ENCODE results near the gene HAAO. TPM values are rescaled to one million over a fixed set of nuclear protein-coding genes. Genes with fewer than 3 reads are reported as not detected.

HAAO gene
- total RNA-seq, 3 donors from 2014 or later, result 4.4 to 6.2 (median 5.9) TPM

GRCh38 chr2:42797281-42797680 lies 4.9 kb upstream of the HAAO start:
- Histone ChIP-seq H3K4me1 (peaks cover 0 to 4% of the 10 kb centered on the region in 2 donors), H3K9me3 (no peaks in the 10 kb centered on the region), H3K36me3 (no peaks in the 10 kb centered on the region), H3K27me3 (no peaks in the 10 kb centered on the region), H3K4me3 (no peak overlapping the region), H3K27ac (no peak overlapping the region)
- no peak for DNase-seq (ENCODE audit: low spot score in 2 of 2)
- intact Hi-C loops (cut with DNase I; ENCODE audit: low total_unique reads), result no loop called here
- no peak for TF ChIP-seq POLR2A (IDR thresholded peaks at IDR 0.05)
- TF ChIP-seq CTCF (IDR thresholded peaks at IDR 0.05), result no peak
- no peak for TF ChIP-seq POLR2AphosphoS5 (IDR thresholded peaks at IDR 0.05)

- H3K4me3 ChIP-seq, result no peak overlapping the region
- intact Hi-C loops (cut with DNase I; ENCODE audit: low total_unique reads), result no loop called here
- H3K27ac ChIP-seq, result peak overlapping the region in 1 of 2 donors; percentile 18
- no peaks in the 10 kb centered on the region for H3K36me3 ChIP-seq
- H3K9me3 ChIP-seq, result no peaks in the 10 kb centered on the region
- no peak for DNase-seq (ENCODE audit: low spot score in 2 of 2)
- H3K4me1 ChIP-seq, result peaks cover under 1 to 4% of the 10 kb centered on the region in 2 donors
- TF ChIP-seq POLR2A (IDR thresholded peaks at IDR 0.05), result no peak
- no peak for TF ChIP-seq CTCF (IDR thresholded peaks at IDR 0.05)
- no peak for TF ChIP-seq POLR2AphosphoS5 (IDR thresholded peaks at IDR 0.05)
- no peaks in the 10 kb centered on the region for H3K27me3 ChIP-seq
Observed at GRCh38 chr2:42796427-42797248, 4.3 kb upstream of the HAAO start.

- Histone ChIP-seq H3K36me3 (no peaks in the 10 kb centered on the region), H3K9me3 (no peaks in the 10 kb centered on the region), H3K27me3 (no peaks in the 10 kb centered on the region), H3K27ac (peak overlapping the region in 1 of 2 donors; percentile 18), H3K4me3 (no peak overlapping the region), H3K4me1 (peaks cover 0 to 3% of the 10 kb centered on the region in 2 donors)
- intact Hi-C loops (cut with DNase I; ENCODE audit: low total_unique reads), result no loop called here
- DNase-seq (ENCODE audit: low spot score in 2 of 2), result no peak
- TF ChIP-seq CTCF (IDR thresholded peaks at IDR 0.05) (no peak), POLR2A (IDR thresholded peaks at IDR 0.05) (no peak), POLR2AphosphoS5 (IDR thresholded peaks at IDR 0.05) (no peak)
Observed at GRCh38 chr2:42795841-42796301, 3.5 kb upstream of the HAAO start.

- TF ChIP-seq POLR2AphosphoS5 (IDR thresholded peaks at IDR 0.05), result no peak
- Histone ChIP-seq H3K9me3 (no peaks in the 10 kb centered on the region), H3K4me1 (peaks cover 0 to 3% of the 10 kb centered on the region in 2 donors), H3K27me3 (no peaks in the 10 kb centered on the region), H3K36me3 (no peaks in the 10 kb centered on the region), H3K4me3 (no peak overlapping the region), H3K27ac (peak overlapping the region in 1 of 2 donors; percentile 18)
- intact Hi-C loops (cut with DNase I; ENCODE audit: low total_unique reads), result no loop called here
- DNase-seq (ENCODE audit: low spot score in 2 of 2), result no peak
Observed at GRCh38 chr2:42795275-42795674, 2.9 kb upstream of the HAAO start.

- no peak for DNase-seq (ENCODE audit: low spot score in 2 of 2)
- Histone ChIP-seq H3K36me3 (no peaks in the 10 kb centered on the region), H3K27ac (peak overlapping the region in 1 of 2 donors; percentile 52), H3K4me3 (no peak overlapping the region), H3K4me1 (peaks cover 0 to 3% of the 10 kb centered on the region in 2 donors), H3K9me3 (no peaks in the 10 kb centered on the region), H3K27me3 (no peaks in the 10 kb centered on the region)
- intact Hi-C loops (cut with DNase I; ENCODE audit: low total_unique reads), result no loop called here
- TF ChIP-seq CTCF (IDR thresholded peaks at IDR 0.05), result no peak
Observed at GRCh38 chr2:42794271-42795046, 2.1 kb upstream of the HAAO start.
